K562 (cell line): ENCODE results near the gene LPCAT3. TPM values are rescaled to one million over a fixed set of nuclear protein-coding genes. Genes with fewer than 3 reads are reported as not detected.

Experiments
- ARID4B ChIP-seq: sonication (generic); formaldehyde crosslinking; IDR thresholded peaks from 2 replicates; pipeline ENCODE4 v1.8.0; 2022; ENCODE audit warnings: mild to moderate bottlenecking, missing genetic modification reagents
- CBX2 ChIP-seq: fragments of 200-600 bp; sonication (generic); IDR thresholded peaks from one replicate; pipeline ENCODE4 v1.6.1; 2012; ENCODE audit warnings: mild to moderate bottlenecking, low read length, inconsistent platforms; ENCODE audit not compliant: insufficient read depth, poor library complexity, severe bottlenecking
- KAT7 ChIP-seq: sonication (generic); formaldehyde crosslinking; IDR thresholded peaks from 2 replicates; pipeline ENCODE4 v1.8.0; 2022; ENCODE audit warnings: missing genetic modification reagents, mild to moderate bottlenecking, borderline replicate concordance
- LEF1 ChIP-seq: fragments of 450-650 bp; IDR thresholded peaks from 2 replicates; pipeline ENCODE4 v1.6.1; 2016; ENCODE audit warnings: mild to moderate bottlenecking
- MEF2A ChIP-seq: IDR thresholded peaks from 2 replicates; pipeline ENCODE4 v1.6.1; 2011; ENCODE audit warnings: low read depth, mild to moderate bottlenecking, low read length, moderate library complexity; ENCODE audit not compliant: control insufficient read depth
- PCBP2 ChIP-seq: fragments of 200-400 bp; formaldehyde crosslinking; IDR thresholded peaks from 2 replicates; pipeline ENCODE4 v1.6.1; 2018; ENCODE audit warnings: low read length, low read depth, mild to moderate bottlenecking, moderate library complexity; ENCODE audit not compliant: poor library complexity, severe bottlenecking
- PHTF2 ChIP-seq: fragments of 250-450 bp; sonication (Bioruptor Pico); IDR thresholded peaks from 2 replicates; pipeline ENCODE4 v1.5.0; 2021; ENCODE audit warnings: mild to moderate bottlenecking
- PRMT5 ChIP-seq: sonication (generic); formaldehyde crosslinking; IDR thresholded peaks from 2 replicates; pipeline ENCODE4 v1.5.0; 2020; ENCODE audit warnings: missing genetic modification reagents
- RBM25 ChIP-seq: fragments of 200-400 bp; formaldehyde crosslinking; IDR thresholded peaks from 2 replicates; pipeline ENCODE4 v1.6.1; 2018; ENCODE audit warnings: low read length, low read depth, moderate library complexity; ENCODE audit not compliant: severe bottlenecking
- RBM34 ChIP-seq: fragments of 200-400 bp; formaldehyde crosslinking; IDR thresholded peaks from 2 replicates; pipeline ENCODE4 v1.6.1; 2018; ENCODE audit warnings: low read length, borderline replicate concordance; ENCODE audit not compliant: insufficient read depth
- SMAD1 ChIP-seq: fragments of 150-350 bp; IDR thresholded peaks from 2 replicates; pipeline ENCODE4 v1.6.1; 2014; ENCODE audit warnings: low read length, low read depth; ENCODE audit not compliant: partially characterized antibody
- SNIP1 ChIP-seq: fragments of 450-650 bp; IDR thresholded peaks from 2 replicates; pipeline ENCODE4 v1.7.1; 2017; ENCODE audit warnings: low read depth, mild to moderate bottlenecking
- VEZF1 ChIP-seq: fragments of 200-800 bp; sonication (Bioruptor generic); IDR thresholded peaks from 2 replicates; pipeline ENCODE4 v1.6.1; 2017; ENCODE audit warnings: missing genetic modification characterization, missing compliant biosample characterization
- ZC3H11A ChIP-seq: IDR thresholded peaks from 2 replicates; pipeline ENCODE4 v1.6.1; 2012; ENCODE audit warnings: low read depth, low read length, improper control_type of control experiment
- ZFPM2 ChIP-seq: fragments of 250-450 bp; sonication (Bioruptor Pico); IDR thresholded peaks from 2 replicates; pipeline ENCODE4 v1.5.1; 2022; ENCODE audit warnings: mild to moderate bottlenecking
- ZNF124 ChIP-seq: sonication (generic); formaldehyde crosslinking; IDR thresholded peaks from 2 replicates; pipeline ENCODE4 v1.8.1; 2022; ENCODE audit warnings: missing genetic modification reagents
- ZNF311 ChIP-seq: fragments of 250-450 bp; sonication (Bioruptor Pico); IDR thresholded peaks from 2 replicates; pipeline ENCODE4 v1.4.0; 2020; ENCODE audit warnings: mild to moderate bottlenecking, moderate library complexity
- ZNF395 ChIP-seq: fragments of 200-800 bp; sonication (Bioruptor generic); IDR thresholded peaks from 2 replicates; pipeline ENCODE4 v1.6.1; 2017; ENCODE audit warnings: missing genetic modification characterization, missing compliant biosample characterization
- ZNF696 ChIP-seq: fragments of 250-450 bp; sonication (Bioruptor Pico); conservative IDR thresholded peaks from 2 replicates; pipeline ENCODE4 v1.4.0; 2020; ENCODE audit warnings: mild to moderate bottlenecking, moderate library complexity
- polyA plus RNA-seq, 8 experiments: library from polyadenylated mRNA; depleted of rRNA in 4 of 8; stranded (reverse) in 5 of 8; unstranded in 3 of 8; fragments of >200 nt; fragmentation: Nextera tagmentation in 2 of 8; fragmentation: Illumina TruSeq in 1 of 8; extraction: Ambion mirVana in 2 of 8; extraction: Trizol in 1 of 8; gene quantifications; 2 replicates each; pipeline versions ENCODE4 v1.2.1 to v1.2.3, GENCODE V29; 2011 to 2014; ENCODE audit warnings: inconsistent platforms in 1 of 8, missing spikeins in 1 of 8
- total RNA-seq, 7 experiments: library from RNA; depleted of rRNA in 6 of 7; stranded (reverse); fragments of >200 nt in 6 of 7; fragmentation: Illumina TruSeq in 2 of 7; extraction: Trizol in 2 of 7; gene quantifications; 2 replicates each; pipeline versions ENCODE4 v1.2.1 to v1.2.3, GENCODE V29; 2011 to 2021; ENCODE audit warnings: low replicate concordance in 1 of 7
- TF ChIP-seq, protein P1 (sequence below): fragments of 450-650 bp; conservative IDR thresholded peaks from 2 replicates; pipeline ENCODE4 v1.6.1; 2016; ENCODE audit warnings: missing genetic modification characterization, low read depth, mild to moderate bottlenecking, missing compliant biosample characterization, moderate library complexity

Gene LPCAT3
- total and polyA plus RNA-seq, 9 of the 15 experiments (the other 6 are each of a cell fraction or from before 2014, with no cell fraction given): 4.9 to 52.5 (median 25.3) TPM

GRCh38 chr12:6943722-6944380, 74.4 kb downstream of the LPCAT3 start, which contains the start of the genes C12orf57 and RNU7-1 (continued):
- TF ChIP-seq, protein P1, sequence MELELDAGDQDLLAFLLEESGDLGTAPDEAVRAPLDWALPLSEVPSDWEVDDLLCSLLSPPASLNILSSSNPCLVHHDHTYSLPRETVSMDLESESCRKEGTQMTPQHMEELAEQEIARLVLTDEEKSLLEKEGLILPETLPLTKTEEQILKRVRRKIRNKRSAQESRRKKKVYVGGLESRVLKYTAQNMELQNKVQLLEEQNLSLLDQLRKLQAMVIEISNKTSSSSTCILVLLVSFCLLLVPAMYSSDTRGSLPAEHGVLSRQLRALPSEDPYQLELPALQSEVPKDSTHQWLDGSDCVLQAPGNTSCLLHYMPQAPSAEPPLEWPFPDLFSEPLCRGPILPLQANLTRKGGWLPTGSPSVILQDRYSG (tag): no peak
- TF ChIP-seq ZNF696: peak; percentile 95
- TF ChIP-seq PHTF2 (CRISPR knock-in tag): peak; percentile 76
- peak; percentile 33; the same call in 1 of the 2 replicates for TF ChIP-seq ZNF395 (CRISPR knock-in tag)
- TF ChIP-seq MEF2A: peak; percentile 88
- TF ChIP-seq LEF1: peak; percentile 64
- no peak for TF ChIP-seq PCBP2
- TF ChIP-seq ZNF311 (CRISPR knock-in tag): no peak
- no peak; the same call in none of the 2 replicates for TF ChIP-seq ARID4B (CRISPR knock-in tag)
- TF ChIP-seq CBX2: no peak
- TF ChIP-seq PRMT5 (CRISPR knock-in tag): no peak
- TF ChIP-seq SMAD1: peak; percentile 99
- TF ChIP-seq ZFPM2 (CRISPR knock-in tag): peak; percentile 94
- no peak for TF ChIP-seq SNIP1
- TF ChIP-seq ZNF124 (CRISPR knock-in tag): no peak
- TF ChIP-seq KAT7: peak; percentile 98; the same call in 1 of the 2 replicates
- no peak for TF ChIP-seq ZC3H11A
- peak; percentile 51; the same call in 1 of the 2 replicates for TF ChIP-seq VEZF1 (CRISPR knock-in tag)
- TF ChIP-seq RBM34: no peak
- TF ChIP-seq RBM25: no peak
